Stimulated activated CD8-positive, alpha-beta memory T cell treated with anti-CD3 and anti-CD28 coated beads, Interleukin-4, amount 100 ng/mL, for 48 hours (primary cell): ENCODE measurements around the gene SLC26A4.

Experiments used
- DNase-seq: peaks from one replicate; pipeline ENCODE4 v3.0.0-alpha.2; 2020

Gene SLC26A4

DNA sequence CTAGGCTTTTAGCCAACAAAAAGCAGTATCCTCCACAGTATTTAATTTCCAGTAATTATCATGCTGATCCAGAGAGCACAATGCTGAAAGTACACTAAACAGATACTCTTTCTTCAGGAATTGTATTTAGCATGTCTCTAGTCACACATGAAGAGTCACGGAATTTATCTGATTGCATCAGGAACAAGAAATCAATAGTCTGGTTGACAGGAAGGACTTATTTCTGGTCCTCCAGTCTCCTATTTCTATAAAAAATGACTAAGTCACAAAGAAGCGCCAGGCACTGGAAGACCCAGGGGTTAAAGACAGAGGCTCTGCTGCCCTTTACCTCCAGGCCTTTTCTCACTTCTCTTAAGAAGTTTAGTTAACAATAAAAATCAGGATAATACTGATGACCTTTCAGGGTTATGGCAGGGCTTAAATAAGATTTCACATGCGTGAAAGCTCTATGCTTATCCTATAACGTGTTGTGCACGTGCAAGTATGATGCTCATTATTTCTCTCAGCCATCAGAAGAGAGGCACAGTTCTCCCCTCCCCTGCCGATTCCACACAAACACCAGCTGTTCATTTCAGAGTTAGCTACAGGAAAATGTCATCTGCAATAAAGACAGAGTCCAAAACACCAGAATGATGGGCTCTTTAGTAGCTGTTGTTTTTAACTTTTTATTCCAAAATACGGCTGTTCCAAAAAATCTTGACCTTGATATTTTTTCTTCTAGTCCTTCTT, 36.9 kb downstream of the SLC26A4 start:
- no peak for DNase-seq

DNA sequence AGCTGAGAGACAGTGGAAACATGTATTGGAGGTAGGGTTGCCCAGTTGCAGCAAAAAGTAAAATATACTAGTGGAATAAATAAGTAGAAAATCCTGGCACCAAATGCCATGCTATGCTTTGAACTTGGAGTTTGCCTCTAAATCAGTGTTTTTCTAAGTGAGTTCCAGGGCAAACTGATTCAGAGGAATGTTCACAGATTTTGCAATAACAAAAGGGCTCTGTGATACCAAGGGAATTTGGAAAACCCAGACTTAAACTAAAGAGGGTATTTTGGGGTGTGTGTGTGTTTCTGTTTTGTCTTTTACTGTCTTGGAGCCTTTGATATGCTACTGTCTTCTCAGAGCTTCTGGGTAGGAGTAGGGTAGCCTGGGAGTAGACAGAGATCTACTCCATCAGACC, 39.9 kb downstream of the SLC26A4 start:
- no peak for DNase-seq

DNA sequence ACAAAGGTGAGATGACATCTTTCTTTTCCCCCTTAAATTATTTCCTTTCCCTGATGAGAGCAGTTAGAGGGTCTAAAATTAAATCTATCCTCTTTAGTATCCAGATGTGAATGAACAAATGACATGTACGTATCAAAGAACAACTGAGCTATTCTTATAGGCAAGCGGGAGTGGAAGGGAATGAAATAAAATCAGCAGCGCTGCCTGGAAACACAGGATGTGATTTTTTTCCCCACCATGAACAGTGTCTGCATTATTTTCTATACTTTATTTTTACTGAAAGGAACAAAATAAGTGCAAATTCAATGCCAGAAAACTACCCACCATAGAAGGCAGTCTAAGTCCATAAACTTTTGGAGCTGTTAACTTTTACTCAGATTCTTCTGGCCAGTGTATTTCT, 40.6 kb downstream of the SLC26A4 start:
- no peak for DNase-seq

- DNase-seq, result no peak
Measured at GRCh38 chr7:107703219-107703618, 42.6 kb downstream of the SLC26A4 start.

DNA sequence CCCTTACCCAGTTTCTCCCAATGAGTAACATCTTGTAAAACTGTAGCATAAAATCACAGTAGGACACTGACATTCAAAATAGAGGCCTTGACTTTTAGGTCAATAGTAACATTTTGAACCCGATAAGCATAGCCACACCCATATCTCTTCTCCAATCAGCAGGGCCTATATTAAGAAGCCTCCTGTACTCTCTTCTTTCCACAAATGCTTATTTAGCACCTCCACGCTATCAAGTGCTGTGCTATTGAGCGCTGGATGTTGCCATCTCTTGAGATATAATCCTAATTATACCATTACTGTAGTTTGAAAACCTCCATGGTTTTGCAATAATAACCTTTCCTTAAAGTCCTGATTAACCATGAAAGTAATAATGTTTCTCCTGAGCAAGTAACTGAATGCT, 43.2 kb downstream of the SLC26A4 start:
- DNase-seq, result no peak

DNA sequence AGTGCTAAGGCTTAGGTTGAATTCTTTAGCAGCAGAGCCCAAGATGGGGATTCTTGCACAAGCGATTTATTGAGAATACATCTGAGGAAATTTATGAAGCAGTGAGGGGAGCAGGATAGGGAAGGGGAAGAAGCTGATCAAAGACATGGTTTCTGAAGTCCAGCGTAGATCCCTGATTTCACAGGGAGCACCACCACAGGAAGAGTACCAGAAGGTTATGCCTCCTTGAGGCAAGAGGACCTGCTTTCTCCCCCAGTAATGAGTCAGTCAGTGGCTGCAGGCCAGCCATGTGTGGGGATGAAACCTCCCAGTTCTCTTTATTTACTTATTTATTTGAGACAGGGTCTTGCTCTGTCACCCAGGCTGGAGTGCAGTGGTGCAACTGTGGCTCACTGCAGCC, 48.3 kb downstream of the SLC26A4 start:
- DNase-seq, result no peak

DNA sequence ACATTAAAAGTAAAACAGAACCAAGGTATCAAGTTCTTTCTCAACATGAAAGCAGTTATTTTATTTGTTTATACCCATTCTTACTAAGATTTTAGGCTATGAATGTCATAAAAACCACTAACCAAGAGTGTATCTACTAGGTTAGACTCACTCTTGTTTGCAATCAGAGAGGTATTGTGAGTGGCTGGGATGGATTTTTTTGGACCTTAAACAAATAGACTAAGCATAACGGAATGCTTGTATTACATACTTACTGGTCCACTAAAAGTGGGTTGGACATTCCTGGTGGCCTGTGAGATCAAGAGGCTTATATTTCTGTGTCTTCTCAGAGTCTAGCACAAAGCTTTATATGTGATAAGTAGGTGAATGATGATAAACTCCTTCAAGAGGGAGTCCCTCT, 50.7 kb downstream of the SLC26A4 start:
- no peak for DNase-seq

DNA sequence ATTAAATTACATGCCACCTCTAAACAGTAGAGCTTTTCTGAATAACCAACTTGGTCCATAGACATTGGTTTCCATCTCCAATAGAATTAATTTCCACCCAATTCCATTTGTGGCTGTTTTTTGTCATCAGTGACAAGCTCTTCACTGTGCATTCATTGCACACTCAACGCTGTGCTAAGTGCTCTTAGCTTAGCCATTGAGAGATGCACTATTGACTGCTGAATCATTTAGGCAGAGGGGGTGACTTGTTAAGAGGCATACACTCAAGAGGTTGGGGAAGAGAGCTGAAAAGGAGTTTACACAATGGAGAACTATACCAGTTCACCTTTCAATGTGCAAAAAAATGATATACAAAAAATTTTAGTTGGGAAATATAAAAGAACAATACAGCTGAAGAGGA, 51.4 kb downstream of the SLC26A4 start:
- DNase-seq, result no peak

DNA sequence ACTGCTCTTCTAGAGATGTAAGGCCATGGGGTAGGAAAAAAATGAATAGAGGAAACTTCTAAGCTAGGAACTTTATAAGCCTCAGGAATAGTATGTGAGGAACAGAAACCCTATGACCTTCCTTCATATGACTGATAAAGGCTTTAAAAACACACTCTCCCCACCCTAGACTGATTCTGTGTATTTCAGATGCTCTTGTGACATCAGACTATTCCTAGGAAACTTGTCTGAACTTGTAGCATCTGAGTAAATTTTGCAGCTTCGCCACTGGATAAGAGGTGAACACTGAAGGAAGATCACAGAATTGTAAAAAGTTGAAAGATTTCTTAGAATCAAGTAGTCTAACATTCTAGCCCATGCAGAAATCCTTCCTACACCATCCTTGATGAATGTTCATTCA, 52.3 kb downstream of the SLC26A4 start:
- no peak for DNase-seq

DNA sequence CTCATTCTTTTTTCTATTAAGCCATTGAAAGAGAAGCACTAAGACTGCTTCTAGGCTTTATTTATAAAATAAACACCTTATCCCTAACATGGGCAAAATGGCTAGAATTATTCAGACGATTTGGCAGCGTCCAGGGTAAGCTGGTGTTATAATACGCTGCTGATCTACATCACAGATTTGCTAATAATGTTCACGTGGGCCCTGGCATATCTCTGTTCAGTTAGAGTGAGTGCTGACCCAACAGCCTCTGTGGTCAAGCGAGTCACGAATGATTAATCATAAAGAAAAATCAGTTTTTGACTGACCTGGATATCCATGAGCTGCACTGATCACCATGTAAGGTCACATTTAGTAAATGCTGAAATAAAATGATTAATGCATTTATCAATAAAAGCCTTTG, 54.9 kb downstream of the SLC26A4 start:
- DNase-seq, result no peak

GRCh38 chr7:107718456-107719193, 58.0 kb downstream of the SLC26A4 start:
- DNase-seq, result no peak

- no peak for DNase-seq
Measured at GRCh38 chr7:107721286-107721685, 60.7 kb downstream of the SLC26A4 start.

- no peak for DNase-seq
Measured at GRCh38 chr7:107723255-107723654, 62.6 kb downstream of the SLC26A4 start.

DNA sequence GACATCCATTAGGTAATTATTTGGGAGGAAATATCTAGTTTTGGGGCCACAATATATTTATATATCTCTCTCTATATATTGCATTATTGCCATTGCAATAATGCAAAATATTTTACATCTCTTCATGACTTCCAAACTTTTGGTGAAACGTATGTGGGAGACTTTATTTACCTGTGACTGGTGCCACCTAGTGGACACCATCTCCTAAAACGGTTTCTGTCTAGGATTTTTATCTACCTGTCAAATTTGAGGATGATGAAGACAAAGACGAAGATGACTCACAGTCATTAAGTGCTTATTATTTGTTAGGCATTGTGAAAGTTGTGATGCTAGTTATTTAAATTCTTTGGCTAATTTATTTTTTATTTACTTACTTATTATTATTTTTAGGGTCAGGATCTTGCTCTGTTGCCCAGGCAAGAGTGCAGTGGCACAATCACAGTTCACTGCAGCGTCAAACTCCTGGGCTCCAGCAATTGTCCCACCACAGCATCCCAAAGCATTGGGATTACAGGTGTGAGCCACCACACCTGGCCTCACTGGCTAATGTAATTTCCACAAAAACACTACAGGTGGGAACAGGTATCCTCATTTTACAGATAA, 64.6 kb downstream of the SLC26A4 start:
- peak; percentile 56 for DNase-seq

GRCh38 chr7:107726356-107727130, 65.9 kb downstream of the SLC26A4 start:
- no peak for DNase-seq

DNA sequence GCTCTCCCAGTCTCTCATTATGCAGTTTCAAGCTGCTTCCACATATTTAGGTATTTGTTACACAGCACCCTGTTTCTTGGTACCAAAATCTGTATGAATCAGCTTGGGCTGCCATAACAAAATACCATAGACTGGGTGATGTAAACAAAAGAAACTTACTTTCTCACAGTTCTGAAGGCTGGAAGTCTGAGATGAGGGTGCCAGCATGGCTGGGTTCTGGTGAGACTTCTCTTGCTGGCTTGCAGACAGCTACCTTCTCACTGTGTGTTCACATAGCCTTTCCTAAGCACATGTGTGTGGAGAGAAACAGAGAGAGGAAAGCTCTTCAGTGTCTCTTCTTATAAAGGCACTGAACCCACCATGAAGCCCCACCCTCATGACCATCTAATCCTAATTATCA, 67.6 kb downstream of the SLC26A4 start:
- DNase-seq, result no peak

DNA sequence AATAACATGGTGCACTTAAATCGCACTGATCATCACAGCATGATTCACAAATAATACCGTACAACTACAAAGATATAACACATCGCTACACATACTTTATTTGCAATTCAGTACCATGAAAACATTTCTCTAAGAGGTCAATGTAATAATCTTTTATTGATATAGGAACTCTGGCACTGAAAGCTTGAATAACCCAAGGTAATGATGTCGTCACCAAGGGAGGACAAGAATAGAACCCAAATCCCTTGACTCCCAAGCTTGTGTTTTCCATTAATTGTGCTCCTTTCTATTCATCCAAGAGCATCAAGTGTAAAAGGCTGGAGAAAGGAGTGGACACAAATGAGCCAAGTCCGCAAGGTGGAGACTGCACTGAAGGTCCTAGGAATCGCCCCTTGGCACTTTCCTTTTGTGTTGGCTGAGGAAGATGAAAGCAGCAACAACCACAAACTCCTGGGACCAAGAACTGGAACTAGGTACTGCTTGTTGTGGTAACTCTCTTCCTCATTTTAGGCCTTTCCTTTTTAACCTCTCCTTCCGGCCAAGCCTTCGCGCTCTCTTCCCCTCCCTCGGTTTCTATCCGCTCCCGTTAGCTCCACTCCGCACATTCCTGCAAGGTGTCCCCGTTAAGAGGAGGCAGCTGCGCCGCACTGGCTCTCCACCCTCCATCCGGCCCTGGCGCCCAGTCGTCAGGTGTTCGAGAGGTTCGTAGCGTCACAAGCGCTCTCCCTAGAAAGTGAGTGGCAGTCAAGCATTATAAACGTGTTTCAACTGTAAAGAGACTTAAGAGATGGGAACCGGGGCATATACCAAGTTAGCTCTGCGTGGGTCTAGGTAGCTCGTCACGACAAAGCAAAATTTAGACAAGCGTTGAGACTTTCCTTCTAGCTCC, 82.3 kb downstream of the SLC26A4 start:
- DNase-seq, result no peak

DNA sequence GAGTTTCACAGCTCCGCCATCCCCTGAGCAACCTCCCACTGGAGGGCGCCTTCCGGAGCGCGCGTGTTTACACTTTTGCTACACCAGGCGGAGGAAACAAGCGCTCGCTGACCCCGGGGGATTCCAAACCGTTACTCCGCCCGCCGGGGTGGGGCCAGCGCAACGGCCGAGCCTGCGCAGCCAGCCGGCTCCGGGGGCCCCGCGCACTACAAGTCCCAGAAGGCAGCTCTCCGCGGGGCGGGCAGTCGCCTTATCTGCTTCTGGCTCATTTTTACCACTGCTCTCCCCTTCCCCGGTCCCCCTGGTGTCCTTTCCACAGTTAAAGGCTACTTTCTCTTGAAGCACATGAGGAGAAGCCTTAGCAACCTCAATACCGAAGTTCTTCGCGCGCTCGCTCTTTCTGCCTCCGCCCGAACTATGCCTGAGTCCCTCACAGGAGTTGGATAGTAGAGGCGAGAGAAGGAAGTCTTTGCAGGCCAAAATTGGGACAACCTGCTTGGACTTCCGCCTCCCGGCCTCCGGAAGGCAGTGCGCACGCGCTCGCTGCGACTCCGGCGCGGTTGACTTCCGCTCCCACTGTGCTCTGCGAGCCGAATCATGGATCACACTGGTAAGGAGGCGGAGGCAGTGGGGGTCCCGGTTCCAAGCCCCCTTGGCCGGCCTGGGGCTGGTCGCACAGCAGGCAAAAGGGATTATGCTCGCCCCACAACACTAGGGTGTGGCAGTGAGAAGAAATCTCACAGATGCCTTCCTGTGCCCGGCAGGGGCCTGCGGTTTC, 83.1 kb downstream of the SLC26A4 start, which contains the start of gene CBLL1:
Gene CBLL1 (plus strand): TSS at position 576 of the 778 bp plus-strand sequence. CDS start 22 bp downstream, at position 598.
- DNase-seq, result peak; percentile 98

- DNase-seq, result no peak
Measured at GRCh38 chr7:107744345-107744750, 83.7 kb downstream of the SLC26A4 start.

- no peak for DNase-seq
Measured at GRCh38 chr7:107746006-107746405, 85.4 kb downstream of the SLC26A4 start.

DNA sequence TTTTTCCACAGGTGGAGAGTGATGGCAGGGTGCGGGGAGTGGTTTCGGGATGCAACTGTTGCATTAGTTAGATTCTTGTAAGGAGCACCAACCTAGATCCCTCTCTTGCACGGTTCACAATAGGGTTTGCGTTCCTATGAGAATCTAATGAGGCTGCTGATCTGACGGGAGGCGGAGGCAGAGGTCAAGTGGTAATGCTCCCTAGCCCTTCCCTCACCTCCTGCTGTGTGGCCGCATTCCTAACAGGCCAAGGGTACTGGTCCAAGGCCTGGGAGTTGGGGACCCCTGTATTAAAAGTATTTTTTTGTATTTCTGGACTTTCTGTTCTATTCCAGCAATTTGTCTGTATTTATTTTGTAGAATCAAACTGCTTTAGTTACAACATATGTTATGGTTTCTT, 90.5 kb downstream of the SLC26A4 start:
- no peak for DNase-seq
